HG02852 (cell line): ENCODE data around the gene TMEM181.
"Not testable (repeated sequence)": the region's sequence is repeated elsewhere in the genome, so short reads cannot be mapped to it uniquely, and the experiment has no call there.

ENCODE experiments used
- ATAC-seq: cut with Tn5 transposase; IDR thresholded peaks from one replicate; pipeline ENCODE4 v1.9.1; 2021; ENCODE audit warnings: mild to moderate bottlenecking, moderate library complexity; ENCODE audit not compliant: unreplicated experiment

The TMEM181 gene

GRCh38 chr6:158655569-158656450 lies 95.9 kb downstream of the TMEM181 start:
- no peak for ATAC-seq

GRCh38 chr6:158656986-158657385 lies 97.1 kb downstream of the TMEM181 start:
- not testable (repeated sequence) for ATAC-seq

GRCh38 chr6:158660333-158660754 lies 100.5 kb downstream of the TMEM181 start:
- ATAC-seq = no peak

DNA sequence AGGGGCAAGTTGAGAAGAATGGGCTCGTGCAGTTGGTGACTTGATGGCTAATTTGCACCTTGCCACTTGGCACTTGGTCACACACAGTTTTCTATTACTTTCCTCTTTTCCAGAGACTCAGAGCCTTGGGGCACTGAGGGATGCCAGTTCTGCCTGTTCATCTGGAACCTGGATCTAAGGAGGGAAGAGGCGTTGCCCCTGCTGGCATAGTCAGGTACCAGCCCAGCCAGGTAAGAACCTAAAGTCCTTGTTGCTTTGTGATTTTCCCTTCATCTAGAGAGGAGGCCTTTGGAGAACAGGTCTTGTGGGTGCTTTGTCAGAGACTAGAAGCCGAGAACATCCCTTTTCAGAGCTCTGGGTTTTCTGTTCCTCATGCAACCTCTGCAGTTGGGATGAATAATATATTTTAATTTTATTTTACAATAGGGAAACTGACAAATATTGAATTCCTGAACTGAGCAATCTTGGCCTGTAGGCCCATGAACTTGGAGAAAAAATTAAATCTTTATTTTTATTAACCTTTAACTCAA lies 101.3 kb downstream of the TMEM181 start:
- no peak for ATAC-seq

DNA sequence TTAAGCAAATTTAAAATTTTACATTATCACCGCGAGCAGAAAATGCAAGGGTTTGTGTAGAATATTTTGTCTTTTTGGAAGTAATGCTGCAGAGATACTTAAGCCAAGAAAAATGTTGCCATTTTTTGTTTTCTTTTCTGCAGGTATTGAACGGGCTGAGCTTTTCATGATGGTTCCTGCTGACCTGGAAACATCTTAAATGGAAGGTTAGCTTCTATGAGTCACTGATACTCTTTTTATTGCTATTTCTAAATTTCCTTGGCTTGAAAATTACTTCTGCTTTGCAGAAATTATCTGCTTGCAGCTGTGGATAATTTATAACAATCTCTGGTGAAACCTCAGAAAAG lies 102.7 kb downstream of the TMEM181 start:
- no peak for ATAC-seq

GRCh38 chr6:158662954-158663624 lies 103.2 kb downstream of the TMEM181 start:
- ATAC-seq = no peak

- no peak for ATAC-seq
These were observed 103.8 kb downstream of the TMEM181 start for GRCh38 chr6:158663625-158664165.

DNA sequence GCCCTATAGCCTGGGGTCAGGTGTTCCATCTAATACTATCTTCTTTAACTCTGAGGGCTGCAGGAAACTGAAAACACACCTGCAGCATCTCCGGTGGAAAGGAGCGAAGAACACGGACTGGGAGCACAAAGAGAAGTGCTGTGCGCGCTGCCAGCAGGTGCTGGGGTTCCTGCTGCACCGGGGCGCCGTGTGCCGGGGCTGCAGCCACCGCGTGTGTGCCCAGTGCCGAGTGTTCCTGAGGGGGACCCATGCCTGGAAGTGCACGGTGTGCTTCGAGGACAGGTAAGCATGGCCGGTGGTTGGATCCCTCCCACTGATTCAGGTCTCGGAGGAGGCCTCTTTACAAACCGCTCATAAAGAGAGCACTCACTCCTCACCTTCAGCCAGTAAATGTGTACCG lies 105.4 kb downstream of the TMEM181 start:
- no peak for ATAC-seq

DNA sequence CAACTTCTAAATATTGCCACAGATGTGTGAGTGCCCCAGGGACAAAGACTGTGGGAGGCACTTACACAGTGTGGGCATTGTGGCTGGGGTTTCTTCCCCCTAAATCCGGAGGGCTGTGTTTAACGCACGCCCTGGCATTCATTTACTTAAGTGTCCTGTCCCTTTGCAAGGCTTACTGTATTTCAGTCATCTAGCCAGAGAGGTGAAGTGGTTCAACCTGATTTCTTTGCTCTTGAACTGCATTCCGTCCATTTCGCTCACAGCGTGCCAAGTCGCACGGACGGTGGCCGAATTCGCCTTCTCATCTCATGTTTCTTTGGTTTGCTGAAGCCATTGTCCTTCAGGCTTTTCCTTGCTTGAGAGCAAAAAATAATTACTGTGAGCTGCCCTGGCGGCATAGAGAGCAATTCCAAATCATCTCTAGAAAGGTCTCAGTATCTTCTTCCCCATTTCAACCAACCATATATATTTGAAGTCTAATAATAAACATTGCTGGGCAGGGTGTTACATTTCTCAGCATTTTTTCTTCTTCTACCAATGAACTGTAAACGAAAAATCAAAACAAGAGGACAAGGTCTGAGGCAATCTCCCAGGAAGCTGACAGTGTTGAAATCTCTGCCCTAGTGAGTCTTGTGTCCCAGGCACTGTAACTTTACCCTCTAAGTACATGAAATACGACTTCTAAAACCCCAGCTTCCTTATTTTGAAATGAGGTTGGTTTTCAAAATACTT lies 106.9 kb downstream of the TMEM181 start:
- ATAC-seq = no peak

- ATAC-seq = no peak
These were observed 107.6 kb downstream of the TMEM181 start for GRCh38 chr6:158667360-158667981.

DNA sequence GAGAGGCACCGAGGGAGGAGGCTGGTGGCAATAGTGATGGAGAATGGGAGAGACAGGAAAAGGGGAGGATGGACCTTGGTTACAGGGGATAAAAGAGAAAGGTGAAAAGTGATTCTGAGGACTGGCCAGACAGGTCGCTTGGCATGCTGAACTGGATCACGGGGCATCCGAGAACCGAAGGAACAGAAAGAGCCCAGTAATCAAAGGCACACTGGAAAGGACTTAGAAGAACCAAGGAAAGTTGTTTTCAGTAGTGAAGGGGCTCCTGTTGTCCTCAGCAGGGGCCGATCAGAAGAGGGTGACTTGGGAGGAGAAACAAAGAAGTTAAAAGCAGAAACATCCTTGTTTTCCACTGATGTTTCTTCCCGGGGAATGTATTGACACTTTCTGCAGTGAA lies 108.8 kb downstream of the TMEM181 start:
- no peak for ATAC-seq

DNA sequence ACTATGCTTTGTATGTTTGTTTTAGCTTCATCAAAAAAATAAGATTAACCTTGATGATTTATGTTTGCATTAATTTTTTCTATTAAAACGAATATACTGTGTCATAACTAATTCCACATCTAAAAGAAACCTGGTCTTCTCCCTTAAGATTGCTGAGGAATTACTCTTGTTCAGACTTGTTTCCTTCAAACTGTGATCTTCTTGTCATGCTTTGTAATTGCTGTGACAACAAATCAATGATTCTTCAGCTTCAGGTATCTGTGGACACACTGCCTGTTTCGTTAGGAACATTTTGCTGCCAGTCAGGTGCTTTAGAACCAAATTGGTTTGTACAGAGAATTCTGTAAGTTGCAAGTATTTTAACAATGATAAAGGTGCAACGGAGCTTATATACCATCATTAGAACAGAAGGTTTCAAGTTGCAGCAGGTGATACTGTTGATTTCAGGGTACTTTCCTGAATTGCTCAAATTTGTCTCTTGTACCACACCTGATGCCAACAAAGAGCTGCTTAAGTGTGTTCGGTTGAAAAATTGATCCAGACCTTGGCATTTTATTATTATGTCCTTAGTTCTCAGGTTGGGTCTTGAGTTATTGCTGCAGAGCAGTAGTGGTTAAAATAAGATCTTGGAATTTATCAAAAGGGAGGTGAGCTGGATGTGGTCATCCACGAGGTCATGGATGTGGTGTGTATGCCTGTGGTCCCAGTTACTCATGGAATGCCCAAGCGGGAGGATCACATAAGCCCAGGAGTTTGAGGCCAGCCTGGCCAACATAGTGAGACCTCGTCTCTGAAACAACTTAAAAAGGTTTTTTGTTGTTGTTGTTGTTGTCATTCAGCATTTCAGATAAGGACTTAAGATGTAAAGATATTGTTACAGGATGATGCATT lies 109.5 kb downstream of the TMEM181 start:
- ATAC-seq = no peak

GRCh38 chr6:158672119-158672518 lies 112.2 kb downstream of the TMEM181 start:
- ATAC-seq = not testable (repeated sequence)

DNA sequence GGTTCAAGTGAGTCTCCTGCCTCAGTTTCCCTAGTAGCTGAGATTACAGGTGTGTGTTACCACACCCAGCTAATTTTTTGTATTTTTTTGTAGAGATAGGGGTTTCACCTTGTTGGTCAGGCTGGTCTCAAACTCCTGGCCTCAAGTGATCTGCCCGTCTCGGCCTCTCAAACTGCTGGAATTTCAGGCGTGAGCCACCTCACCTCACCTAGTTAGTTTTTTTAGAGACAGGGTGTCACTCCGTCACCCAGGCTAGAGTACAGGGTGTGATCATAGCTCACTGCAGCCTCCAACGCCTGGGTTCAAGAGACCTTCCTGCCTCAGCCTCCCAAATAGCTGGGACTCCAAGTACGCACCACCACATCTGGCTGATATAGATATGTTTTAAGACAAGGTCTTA lies 112.8 kb downstream of the TMEM181 start:
- ATAC-seq = no peak

- no peak for ATAC-seq
These were observed 114.6 kb downstream of the TMEM181 start for GRCh38 chr6:158674342-158675131.

GRCh38 chr6:158677094-158677493 lies 117.2 kb downstream of the TMEM181 start:
- ATAC-seq = not testable (repeated sequence)

DNA sequence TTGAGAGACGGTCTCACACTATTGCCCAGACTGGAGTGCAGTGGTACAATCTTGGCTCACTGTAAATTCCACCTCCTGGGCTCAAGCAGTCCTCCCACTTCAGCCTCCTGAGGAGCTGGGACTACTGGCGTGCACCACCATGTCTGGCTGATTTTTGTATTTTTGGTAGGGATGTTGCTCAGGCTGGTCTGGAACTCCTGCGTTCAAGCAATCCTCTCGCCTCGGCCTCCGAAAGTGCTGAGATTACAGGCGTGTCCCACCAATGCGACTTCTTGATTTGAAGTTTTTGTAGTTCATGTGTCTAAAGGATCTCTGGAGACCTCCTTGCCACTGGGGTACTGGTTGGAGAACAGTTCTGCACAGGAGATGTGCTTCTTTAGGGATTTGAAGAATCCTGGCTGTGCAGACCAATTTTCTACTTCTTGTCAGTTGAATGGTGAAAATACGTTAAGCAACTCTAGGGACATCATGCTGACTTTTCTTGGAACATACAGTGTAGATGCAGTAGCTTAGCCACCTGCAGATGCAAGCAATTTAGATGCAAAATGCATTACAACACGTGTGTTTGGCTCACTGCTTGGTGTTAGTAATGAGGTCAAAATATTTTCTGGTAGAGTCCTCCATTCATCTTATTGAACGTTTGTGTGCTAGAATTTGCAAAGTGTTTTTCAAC lies 118.2 kb downstream of the TMEM181 start:
- ATAC-seq = no peak

GRCh38 chr6:158680015-158680414 lies 120.1 kb downstream of the TMEM181 start:
- no peak for ATAC-seq
